ENCODE data around the gene U2SURP.

The U2SURP gene

GRCh38 chr3:142963234-142963515 is 38.2 kb upstream of the U2SURP start:
- Histone ChIP-seq H3K36me3 (ENCODE audit: control insufficient read depth, insufficient read depth, low read length) (no peaks in the 10 kb centered on the region), H2AFZ (no peak overlapping the region), H3K9ac (no peak overlapping the region), H3K9me3 (ENCODE audit: control insufficient read depth, low read length) (no peaks in the 10 kb centered on the region), H3K79me2 (no peaks in the 10 kb centered on the region), H3K4me2 (ENCODE audit: low read length) (no peak overlapping the region), H3K27me3 (ENCODE audit: control insufficient read depth, insufficient read depth, low read length) (no peaks in the 10 kb centered on the region), H3K4me1 (no peaks in the 10 kb centered on the region), H3K4me3 (ENCODE audit: low read depth, low read length) (no peak overlapping the region), H3K27ac (no peak overlapping the region)
- no peak for TF ChIP-seq CTCF (IDR thresholded peaks at IDR 0.05)

GRCh38 chr3:142963516-142964448 is 37.6 kb upstream of the U2SURP start, which contains the start of gene PAQR9:
Gene PAQR9, minus strand, starts transcription at chr3:142963674. Its CDS starts 338 bp downstream, at chr3:142963336.
- H3K9ac ChIP-seq = no peak within 1 kb of the TSS
- H3K27ac ChIP-seq = no peak within 1 kb of the TSS
- H3K27me3 ChIP-seq (ENCODE audit: control insufficient read depth, insufficient read depth, low read length) = no peaks in the 10 kb centered on the region

GRCh38 chr3:142965581-142965980 is 35.8 kb upstream of the U2SURP start:
- Histone ChIP-seq H2AFZ (no peak overlapping the region), H3K9ac (no peak overlapping the region), H3K79me2 (no peaks in the 10 kb centered on the region), H3K36me3 (ENCODE audit: control insufficient read depth, insufficient read depth, low read length) (no peaks in the 10 kb centered on the region), H3K4me1 (no peaks in the 10 kb centered on the region), H3K4me3 (ENCODE audit: low read depth, low read length) (no peak overlapping the region), H3K27ac (no peak overlapping the region), H3K4me2 (ENCODE audit: low read length) (no peak overlapping the region), H3K27me3 (ENCODE audit: control insufficient read depth, insufficient read depth, low read length) (no peaks in the 10 kb centered on the region), H3K9me3 (ENCODE audit: control insufficient read depth, low read length) (no peaks in the 10 kb centered on the region)
- TF ChIP-seq CTCF (IDR thresholded peaks at IDR 0.05) = no peak

More at GRCh38 chr3:142963516-142964448, 37.6 kb upstream of the U2SURP start, which contains the start of gene PAQR9:
- no peaks in the 10 kb centered on the region for H3K9me3 ChIP-seq (ENCODE audit: control insufficient read depth, low read length)
- H3K4me3 ChIP-seq (ENCODE audit: low read depth, low read length) = peak within 1 kb of the TSS; percentile 44
- no peaks in the 10 kb centered on the region for H3K4me1 ChIP-seq
- H2AFZ ChIP-seq = peak within 1 kb of the TSS; percentile 78
- peak within 1 kb of the TSS; percentile 75 for H3K4me2 ChIP-seq (ENCODE audit: low read length)
- no peak for TF ChIP-seq CTCF (IDR thresholded peaks at IDR 0.05)
- H3K36me3 ChIP-seq (ENCODE audit: control insufficient read depth, insufficient read depth, low read length) = no peaks in the 10 kb centered on the region
- no peaks in the 10 kb centered on the region for H3K79me2 ChIP-seq

- Histone ChIP-seq H3K9me3 (ENCODE audit: control insufficient read depth, low read length) (no peaks in the 10 kb centered on the region), H3K4me1 (no peaks in the 10 kb centered on the region), H2AFZ (no peak overlapping the region), H3K9ac (no peak overlapping the region), H3K4me3 (ENCODE audit: low read depth, low read length) (no peak overlapping the region), H3K79me2 (no peaks in the 10 kb centered on the region), H3K27ac (no peak overlapping the region), H3K36me3 (ENCODE audit: control insufficient read depth, insufficient read depth, low read length) (no peaks in the 10 kb centered on the region), H3K27me3 (ENCODE audit: control insufficient read depth, insufficient read depth, low read length) (no peaks in the 10 kb centered on the region), H3K4me2 (ENCODE audit: low read length) (no peak overlapping the region)
- TF ChIP-seq CTCF (IDR thresholded peaks at IDR 0.05) = no peak
Measured at GRCh38 chr3:142966808-142967207, 34.6 kb upstream of the U2SURP start.

Measured in parathyroid adenoma (tissue), 2 donors.